Hepatocyte (in vitro differentiated cells): Measurements from ENCODE around the gene CLRN2. TPM values are rescaled to one million over a fixed set of nuclear protein-coding genes. Genes with fewer than 3 reads are reported as not detected.

ENCODE experiments used
- DNase-seq: peaks from one replicate; pipeline ENCODE4 v3.0.0-alpha.2; 2016; ENCODE audit warnings: low spot score
- H2AFZ ChIP-seq: fragments of 200-600 bp; sonication (generic); 2 replicates; pipeline ENCODE4 v1.6.0; 2016; ENCODE audit warnings: antibody characterized with exemption, mild to moderate bottlenecking
- H3K27ac ChIP-seq: fragments of 200-600 bp; sonication (generic); 2 replicates; pipeline ENCODE4 v1.5.1; 2016; ENCODE audit warnings: mild to moderate bottlenecking
- H3K27me3 ChIP-seq: fragments of 200-600 bp; sonication (generic); 2 replicates; pipeline ENCODE4 v1.6.1; 2016
- H3K36me3 ChIP-seq: fragments of 200-600 bp; sonication (generic); replicated peaks from 2 replicates; pipeline ENCODE4 v1.5.1; 2016; ENCODE audit warnings: low read depth; ENCODE audit not compliant: insufficient read depth
- H3K4me1 ChIP-seq: fragments of 200-600 bp; sonication (generic); 2 replicates; pipeline ENCODE4 v1.5.1; 2016; ENCODE audit warnings: mild to moderate bottlenecking, moderate library complexity; ENCODE audit not compliant: insufficient read depth
- H3K4me2 ChIP-seq: fragments of 200-600 bp; sonication (generic); 2 replicates; pipeline ENCODE4 v1.6.0; 2016
- H3K4me3 ChIP-seq: fragments of 200-600 bp; sonication (generic); 2 replicates; pipeline ENCODE4 v1.5.1; 2016; ENCODE audit warnings: mild to moderate bottlenecking
- H3K79me2 ChIP-seq: fragments of 200-600 bp; sonication (generic); 2 replicates; pipeline ENCODE4 v1.6.0; 2017; ENCODE audit warnings: mild to moderate bottlenecking
- H3K9me2 ChIP-seq: fragments of 200-600 bp; sonication (generic); replicated peaks from 2 replicates; pipeline ENCODE4 v1.6.0; 2017; ENCODE audit warnings: mild to moderate bottlenecking; ENCODE audit not compliant: insufficient read depth
- H3K9me3 ChIP-seq: fragments of 200-600 bp; sonication (generic); 2 replicates; pipeline ENCODE4 v1.5.1; 2016; ENCODE audit warnings: low read depth, mild to moderate bottlenecking
- H4K20me1 ChIP-seq: fragments of 200-600 bp; sonication (generic); 2 replicates; pipeline ENCODE4 v1.6.0; 2016; ENCODE audit warnings: mild to moderate bottlenecking; ENCODE audit not compliant: insufficient read depth, poor library complexity, severe bottlenecking
- CTCF ChIP-seq: fragments of 200-600 bp; sonication (generic); IDR thresholded peaks from 2 replicates; pipeline ENCODE4 v1.5.1; 2016; ENCODE audit warnings: antibody characterized with exemption, mild to moderate bottlenecking; ENCODE audit not compliant: poor library complexity
- EZH2 ChIP-seq: fragments of 200-600 bp; sonication (generic); IDR thresholded peaks from 2 replicates; pipeline ENCODE4 v1.6.1; 2016; ENCODE audit warnings: antibody characterized with exemption, mild to moderate bottlenecking, borderline replicate concordance
- EZH2phosphoT487 ChIP-seq: fragments of 200-600 bp; sonication (generic); IDR thresholded peaks from one replicate; pipeline ENCODE4 v1.6.1; 2018; ENCODE audit warnings: antibody characterized with exemption, mild to moderate bottlenecking, low read depth, moderate library complexity; ENCODE audit not compliant: unreplicated experiment, severe bottlenecking
- WGBS: methylation state at CpG from one replicate; pipeline ENCODE4 v1.1.6; 2016; ENCODE audit warnings: low lambda C conversion rate; ENCODE audit errors: missing lambda C conversion rate; 5-methylcytosine and 5-hydroxymethylcytosine counted together
- polyA plus RNA-seq: library from polyadenylated mRNA; unstranded; fragments of >200 nt; fragmentation: Nextera tagmentation; extraction: Ambion mirVana; gene quantifications from 2 replicates; pipeline ENCODE4 v1.2.1, GENCODE V29; 2016
- total RNA-seq: library from RNA; depleted of rRNA; stranded (reverse); fragments of >200 nt; gene quantifications from 2 replicates; pipeline ENCODE4 v1.2.3, GENCODE V29; 2014

The CLRN2 gene
- total and polyA plus RNA-seq, 2 experiments from 2014 or later: not detected

- peaks cover 2% of the 10 kb centered on the region for H3K27me3 ChIP-seq
- peak within 1 kb of the TSS; percentile 88 for H3K4me2 ChIP-seq
- H3K27ac ChIP-seq: peak within 1 kb of the TSS; percentile 78
- H2AFZ ChIP-seq: peak within 1 kb of the TSS; percentile 93
- no peaks in the 10 kb centered on the region for H3K9me3 ChIP-seq
- H4K20me1 ChIP-seq: no peaks in the 10 kb centered on the region
- H3K36me3 ChIP-seq: no peaks in the 10 kb centered on the region
- no peaks in the 10 kb centered on the region for H3K9me2 ChIP-seq
- peak; percentile 91 for DNase-seq
- TF ChIP-seq CTCF: no peak
- no peak for TF ChIP-seq EZH2phosphoT487
- no peak for TF ChIP-seq EZH2
- H3K79me2 ChIP-seq: peaks cover 19% of the 10 kb centered on the region
- peaks cover 10% of the 10 kb centered on the region for H3K4me1 ChIP-seq
- 7% methylated on average over 27 of the region's 65 CpGs for WGBS
- peak within 1 kb of the TSS; percentile 62 for H3K4me3 ChIP-seq
These were observed 2.8 kb upstream of the CLRN2 start, which contains the start of gene QDPR for GRCh38 chr4:17511950-17512795. Gene QDPR (minus strand): TSS chr4:17512090. CDS start chr4:17512054, 36 bp downstream.

- Histone ChIP-seq H3K4me3 (no peak overlapping the region), H3K9me2 (no peaks in the 10 kb centered on the region), H2AFZ (no peak overlapping the region), H3K27ac (no peak overlapping the region), H3K79me2 (peaks cover 16% of the 10 kb centered on the region), H3K9me3 (no peaks in the 10 kb centered on the region), H4K20me1 (no peaks in the 10 kb centered on the region), H3K27me3 (peaks cover 6% of the 10 kb centered on the region), H3K36me3 (no peaks in the 10 kb centered on the region), H3K4me1 (peaks cover 10% of the 10 kb centered on the region), H3K4me2 (peak overlapping the region; percentile 88)
- TF ChIP-seq EZH2 (no peak), EZH2phosphoT487 (no peak), CTCF (no peak)
- WGBS: 86% methylated on average over 5 of the region's 5 CpGs
- DNase-seq: no peak
These were observed 1.8 kb upstream of the CLRN2 start for GRCh38 chr4:17512973-17513665.

- Histone ChIP-seq H3K36me3 (no peaks in the 10 kb centered on the region), H2AFZ (no peak overlapping the region), H4K20me1 (no peaks in the 10 kb centered on the region), H3K79me2 (no peaks in the 10 kb centered on the region), H3K27ac (no peak overlapping the region), H3K4me1 (peaks cover 3% of the 10 kb centered on the region), H3K27me3 (peaks cover 6% of the 10 kb centered on the region), H3K9me3 (no peaks in the 10 kb centered on the region), H3K9me2 (no peaks in the 10 kb centered on the region), H3K4me3 (no peak overlapping the region), H3K4me2 (no peak overlapping the region)
- WGBS: 84% methylated on average over 14 of the region's 14 CpGs
- DNase-seq: no peak
- TF ChIP-seq CTCF: no peak
- no peak for TF ChIP-seq EZH2phosphoT487
- TF ChIP-seq EZH2: no peak
These were observed 761 bp downstream of the CLRN2 start for GRCh38 chr4:17515445-17516407.
